ENCODE measurements around the gene PCGF3.

GRCh38 chr4:793941-794621 is 88.4 kb downstream of the PCGF3 start:
- TF ChIP-seq CTCF (conservative IDR thresholded peaks at IDR 0.05; ENCODE audit: low read depth, low read length) (no peak), EZH2 (IDR thresholded peaks at IDR 0.05; ENCODE audit: borderline replicate concordance, low read depth, low read length, poor library complexity, severe bottlenecking) (no peak)

All from A673 (cell line).